Measurements from ENCODE around the gene TMEM130. TPM values are rescaled to one million over a fixed set of nuclear protein-coding genes. Genes with fewer than 3 reads are reported as not detected.
A peak's percentile ranks its signal among the peaks of the same experiment; 100 is the strongest.
"Not testable (repeated sequence)": the region's sequence is repeated elsewhere in the genome, so short reads cannot be mapped to it uniquely, and the experiment has no call there.

The TMEM130 gene
- total RNA-seq, 1 donor from 2014 or later: not detected

DNA sequence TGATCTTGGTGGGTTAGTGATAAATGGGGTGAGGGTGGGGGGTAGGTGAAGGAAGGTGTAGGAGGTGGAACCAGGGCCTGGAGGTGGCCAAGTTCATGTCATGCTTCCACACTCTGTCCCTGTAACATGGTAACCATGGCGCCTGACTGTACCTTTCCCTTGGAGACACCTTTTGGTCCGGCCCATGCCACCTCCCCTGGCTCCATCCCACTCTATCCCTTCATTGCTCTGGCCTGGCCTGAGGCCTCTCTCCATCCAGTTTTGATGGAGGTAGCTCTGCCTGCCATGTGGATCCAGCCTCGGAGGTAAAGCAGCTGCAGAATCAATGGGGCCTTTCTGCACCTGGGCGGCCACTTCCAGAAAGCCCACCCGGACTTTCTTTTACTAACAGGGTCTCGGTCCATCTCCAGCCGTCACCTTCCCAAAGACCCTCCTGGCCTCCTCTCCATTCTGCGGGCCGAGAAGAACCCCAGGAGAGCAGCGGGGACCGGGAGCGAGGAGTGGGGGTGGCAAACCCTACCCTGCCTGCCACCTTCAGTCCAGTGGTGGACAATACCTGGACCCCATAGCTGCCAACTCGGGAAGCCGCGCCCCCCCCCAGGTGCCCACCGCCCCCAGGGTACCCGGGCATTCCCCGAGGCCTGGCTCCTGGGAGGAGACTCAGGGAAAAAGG is 8.0 kb upstream of the TMEM130 start:
- DNase-seq (ENCODE audit: low read depth in 2 of 2): no peak

- no peak for DNase-seq (ENCODE audit: low read depth in 2 of 2)
Measured at GRCh38 chr7:98877146-98877545, 7.3 kb upstream of the TMEM130 start.

- no peak for DNase-seq (ENCODE audit: low read depth in 2 of 2)
Measured at GRCh38 chr7:98875501-98875900, 5.7 kb upstream of the TMEM130 start.

DNA sequence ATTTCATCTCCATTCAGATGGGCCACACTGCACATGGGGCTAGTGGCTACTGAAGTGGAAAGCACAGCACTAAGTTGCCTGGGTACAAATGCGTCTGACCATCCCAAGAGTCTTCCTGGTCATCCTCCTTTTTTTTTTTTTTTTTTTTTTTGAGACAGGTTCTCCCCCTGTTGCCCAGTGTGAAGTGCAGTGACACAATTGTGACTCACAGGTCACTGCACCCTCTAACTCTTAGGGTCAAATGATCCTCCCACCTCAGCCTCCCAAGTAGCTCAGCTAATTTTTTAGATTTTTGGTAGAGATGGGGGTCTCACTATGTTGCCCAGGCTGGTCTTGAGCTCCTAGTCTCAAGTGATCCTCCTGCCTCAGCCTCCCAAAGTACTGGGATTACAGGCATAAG is 5.1 kb upstream of the TMEM130 start:
- no peak for DNase-seq (ENCODE audit: low read depth in 2 of 2)

- not testable (repeated sequence) for DNase-seq (ENCODE audit: low read depth in 2 of 2)
Measured at GRCh38 chr7:98873610-98874009, 3.8 kb upstream of the TMEM130 start.

GRCh38 chr7:98872328-98872924 is 2.6 kb upstream of the TMEM130 start:
- peak; percentile 10 to 26 for DNase-seq (ENCODE audit: low read depth in 2 of 2)

DNA sequence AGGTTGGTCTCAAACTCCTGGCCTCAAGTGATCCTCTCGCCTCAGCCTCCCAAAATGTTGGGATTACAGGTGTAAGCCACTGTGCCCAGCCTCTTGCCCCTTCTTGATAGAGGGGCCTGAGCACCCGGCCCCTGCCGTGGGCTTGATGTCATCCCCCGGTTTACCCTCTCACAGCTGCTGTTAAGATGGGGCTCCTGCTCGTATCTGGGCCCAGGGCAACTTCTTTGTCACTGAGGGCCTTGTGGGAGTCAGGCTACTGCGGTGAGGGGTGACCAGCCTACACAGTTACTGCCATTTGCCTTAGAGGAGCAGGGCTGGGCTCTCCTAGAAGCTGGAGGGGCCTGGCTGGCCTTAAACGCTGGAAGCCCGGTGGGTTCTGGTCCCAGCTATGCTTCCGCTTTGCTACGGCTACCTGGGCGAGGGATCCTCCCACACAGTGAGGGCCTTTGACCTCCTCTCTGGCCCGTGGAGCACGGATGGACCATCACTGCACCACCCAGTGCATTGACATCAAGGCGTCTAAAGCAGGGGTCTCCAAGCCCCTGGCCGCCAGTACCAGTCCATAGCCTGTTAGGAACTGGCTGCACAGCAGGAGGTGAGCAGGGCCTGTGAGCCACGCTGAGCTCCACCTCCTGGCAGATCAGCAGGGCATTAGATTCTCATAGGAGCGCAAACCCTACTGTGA is 1.1 kb upstream of the TMEM130 start:
- no peak for DNase-seq (ENCODE audit: low read depth in 2 of 2)

DNA sequence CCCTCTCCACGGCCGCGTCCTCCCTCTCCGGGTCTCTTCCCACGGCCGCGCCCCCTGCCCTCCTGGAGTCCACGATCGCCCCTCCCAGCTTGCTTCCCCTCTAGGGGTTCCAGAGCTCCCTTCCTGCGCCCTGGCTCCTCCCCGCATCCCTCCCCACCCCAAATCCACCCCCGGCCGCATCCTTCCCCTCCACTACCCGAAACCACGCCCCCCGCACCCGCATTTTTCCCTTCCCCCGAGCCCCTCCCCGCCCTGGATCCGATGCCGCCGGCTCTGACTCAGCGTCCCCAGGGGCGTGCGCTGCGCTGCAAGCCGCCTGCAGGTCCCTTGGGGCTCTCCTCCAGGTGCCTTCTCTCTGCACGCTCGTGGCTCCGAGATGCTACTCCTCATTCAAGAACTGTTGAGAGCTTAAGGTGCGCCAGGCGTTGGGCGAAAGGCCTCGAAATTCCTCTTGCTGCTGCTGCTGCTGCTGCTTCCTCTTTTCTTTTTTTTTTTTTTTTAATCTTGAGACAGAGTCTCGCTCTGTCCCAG is 372 bp upstream of the TMEM130 start:
- DNase-seq (ENCODE audit: low read depth in 2 of 2): peak in 1 of 2 donors; percentile 23

GRCh38 chr7:98869027-98869596 is 702 bp downstream of the TMEM130 start:
- DNase-seq (ENCODE audit: low read depth in 2 of 2): no peak

GRCh38 chr7:98868450-98868849 is 1.4 kb downstream of the TMEM130 start:
- no peak for DNase-seq (ENCODE audit: low read depth in 2 of 2)

GRCh38 chr7:98866765-98867164 is 3.0 kb downstream of the TMEM130 start:
- no peak for DNase-seq (ENCODE audit: low read depth in 2 of 2)

DNA sequence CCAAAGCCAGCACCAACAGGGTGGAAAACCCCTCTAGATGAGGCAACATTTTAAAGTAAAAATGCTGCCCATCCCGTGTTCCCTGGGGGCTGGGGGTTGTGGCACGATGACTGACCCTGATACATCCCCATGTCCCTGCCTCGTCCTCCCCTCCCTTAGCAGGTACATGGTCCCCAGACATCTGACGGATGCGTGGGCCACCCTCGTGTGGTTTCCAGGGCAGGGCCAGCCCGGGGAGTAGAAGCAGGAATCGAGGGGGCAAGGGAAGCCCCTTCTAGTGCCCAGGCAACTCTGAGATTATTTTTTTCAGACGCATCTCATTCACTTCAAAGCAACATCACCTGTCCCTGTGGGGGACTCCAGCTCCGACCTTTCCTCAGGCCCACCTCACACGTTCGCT is 3.5 kb downstream of the TMEM130 start:
- no peak for DNase-seq (ENCODE audit: low read depth in 2 of 2)

- DNase-seq (ENCODE audit: low read depth in 2 of 2): no peak
Measured at GRCh38 chr7:98864731-98865453, 4.9 kb downstream of the TMEM130 start.

DNA sequence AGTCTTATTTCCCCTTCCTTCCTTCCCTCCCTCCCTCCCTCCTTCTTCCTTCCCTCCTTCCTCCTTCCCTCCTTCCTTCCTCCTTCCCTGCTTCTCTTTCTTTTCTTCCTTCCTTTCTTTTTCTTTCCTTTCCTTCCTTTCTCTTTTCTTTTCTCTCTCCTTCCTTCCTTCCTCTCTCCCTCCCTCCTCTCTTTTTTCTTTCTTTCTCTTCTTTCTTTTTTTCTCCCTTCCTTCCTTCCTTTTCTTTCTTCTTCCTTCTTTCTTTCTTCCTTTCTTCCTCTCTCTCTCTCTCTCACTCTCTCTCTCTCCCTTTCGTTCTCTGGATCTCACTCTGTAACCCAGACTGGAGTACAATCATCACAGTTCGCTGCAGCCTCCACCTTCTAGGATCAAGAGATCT is 6.2 kb downstream of the TMEM130 start:
- no peak for DNase-seq (ENCODE audit: low read depth in 2 of 2)

- no peak for DNase-seq (ENCODE audit: low read depth in 2 of 2)
Measured at GRCh38 chr7:98862716-98863420, 6.9 kb downstream of the TMEM130 start.

DNA sequence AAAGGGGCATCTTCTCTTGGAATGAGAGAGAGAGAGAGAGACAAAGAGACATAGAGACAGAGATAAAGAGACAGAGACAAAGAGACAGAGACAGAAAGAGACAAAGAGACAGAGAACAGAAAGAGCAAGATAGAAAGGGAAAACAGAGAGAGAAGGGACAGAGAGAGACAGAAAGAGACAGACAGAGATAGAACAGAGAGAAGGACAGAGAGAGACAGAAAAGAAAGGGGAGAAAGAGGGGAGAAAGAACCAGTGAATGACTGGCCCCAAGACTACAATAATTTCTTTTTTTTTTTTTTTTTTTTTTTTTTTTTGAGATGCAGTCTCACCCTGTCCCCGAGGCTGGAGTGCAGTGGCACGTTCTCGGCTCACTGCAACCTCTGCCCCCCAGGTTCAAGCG is 7.6 kb downstream of the TMEM130 start:
- no peak for DNase-seq (ENCODE audit: low read depth in 2 of 2)

DNA sequence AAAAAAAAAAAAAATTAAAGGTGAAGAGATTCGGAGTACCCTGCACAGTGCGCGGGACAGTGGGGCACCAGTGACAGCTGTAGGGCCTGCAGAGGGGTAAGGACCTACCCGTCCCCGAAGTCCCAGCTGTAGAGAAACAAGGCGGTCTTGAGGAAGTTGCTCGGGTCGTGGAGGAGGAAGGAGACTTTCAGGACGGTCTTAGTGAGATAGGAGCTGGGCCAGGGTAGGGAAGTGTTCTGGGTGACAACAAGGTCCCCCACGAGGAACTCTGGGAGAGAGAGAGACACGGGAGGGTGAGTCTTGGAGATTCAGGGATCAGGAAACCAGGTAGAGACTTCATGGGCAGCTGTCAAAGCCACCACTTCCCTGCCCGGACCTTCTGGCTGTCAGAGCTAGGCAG is 9.7 kb downstream of the TMEM130 start:
- no peak for DNase-seq (ENCODE audit: low read depth in 2 of 2)

- DNase-seq (ENCODE audit: low read depth in 2 of 2): no peak
Measured at GRCh38 chr7:98855610-98856422, 14.0 kb downstream of the TMEM130 start.

- DNase-seq (ENCODE audit: low read depth in 2 of 2): no peak
Measured at GRCh38 chr7:98852826-98853225, 17.0 kb downstream of the TMEM130 start.

DNA sequence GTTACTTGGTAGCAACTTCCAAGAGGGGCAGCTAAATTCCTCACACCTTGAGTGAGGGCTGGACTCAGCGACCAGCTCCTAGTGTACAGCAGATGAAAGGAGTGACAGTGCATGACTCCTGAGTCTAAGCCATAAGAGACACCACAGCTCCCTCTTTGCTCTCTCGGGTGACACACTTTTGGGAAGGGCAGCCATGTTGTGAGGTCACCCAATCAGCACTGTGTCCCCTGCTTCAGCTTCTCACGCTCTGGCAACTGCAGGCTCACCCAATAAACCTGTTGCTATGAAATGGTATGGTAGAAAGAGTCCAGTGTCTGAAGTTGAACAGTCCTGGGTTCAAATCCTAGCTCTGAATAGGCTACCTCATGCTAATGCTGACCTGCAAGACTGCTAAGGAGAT is 20.9 kb downstream of the TMEM130 start:
- DNase-seq (ENCODE audit: low read depth in 2 of 2): no peak

Measured in dermis microvascular lymphatic vessel endothelial cell (primary cell).